ENCODE results near the gene KDM2A.
A peak's percentile ranks its signal among the peaks of the same experiment; 100 is the strongest.

KDM2A gene

DNA sequence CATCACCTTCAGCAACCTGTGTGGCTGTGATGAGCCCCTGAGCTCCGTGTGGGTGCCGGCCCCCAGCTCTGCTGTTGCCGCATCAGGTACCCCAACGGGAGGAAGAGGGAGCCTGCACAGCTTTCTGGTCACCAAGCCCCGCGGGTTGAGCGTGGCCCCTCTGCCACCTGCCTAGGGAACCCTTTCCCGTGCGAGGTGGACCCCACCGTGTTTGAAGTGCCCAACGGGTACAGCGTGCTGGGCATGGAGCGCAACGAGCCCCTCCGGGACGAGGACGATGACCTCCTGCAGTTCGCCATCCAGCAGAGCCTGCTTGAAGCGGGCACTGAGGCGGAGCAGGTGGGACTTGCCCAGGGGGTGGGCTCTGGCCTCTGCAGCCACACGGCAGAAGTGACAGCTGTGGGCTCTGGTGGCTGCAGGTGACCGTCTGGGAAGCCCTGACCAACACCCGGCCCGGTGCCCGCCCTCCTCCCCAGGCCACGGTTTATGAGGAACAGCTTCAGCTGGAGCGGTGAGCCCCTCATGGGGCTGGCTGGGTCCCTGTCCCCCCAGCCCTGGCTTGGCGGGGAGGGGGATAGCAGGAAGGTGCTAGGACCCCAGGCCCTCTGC lies 182.4 kb downstream of the KDM2A start:
- no peak for DNase-seq (ENCODE audit: low read depth)

DNA sequence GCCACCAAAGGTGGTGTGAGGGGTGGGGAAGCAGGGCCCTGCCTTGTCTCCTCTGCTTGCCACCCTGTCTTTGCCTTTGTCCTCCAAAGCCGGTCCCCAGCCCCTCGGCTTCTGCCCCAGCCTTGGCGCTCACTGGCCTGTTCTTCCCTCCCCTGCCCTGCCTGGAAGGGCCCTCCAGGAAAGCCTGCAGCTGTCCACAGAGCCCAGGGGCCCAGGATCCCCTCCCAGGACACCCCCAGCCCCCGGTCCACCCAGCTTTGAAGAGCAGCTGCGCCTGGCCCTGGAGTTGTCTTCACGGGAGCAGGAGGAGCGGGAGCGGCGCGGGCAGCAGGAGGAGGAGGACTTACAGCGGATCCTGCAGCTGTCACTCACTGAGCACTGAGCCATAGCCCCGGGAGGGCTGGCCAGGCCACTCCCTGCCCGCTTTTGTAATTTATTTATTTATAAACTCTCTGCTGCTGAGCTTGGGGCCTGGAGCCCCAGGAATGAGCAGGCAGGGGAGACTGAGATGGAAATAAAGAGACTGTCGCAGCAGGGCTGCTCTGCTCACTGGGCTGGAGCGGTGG lies 183.0 kb downstream of the KDM2A start:
- DNase-seq (ENCODE audit: low read depth): no peak

DNA sequence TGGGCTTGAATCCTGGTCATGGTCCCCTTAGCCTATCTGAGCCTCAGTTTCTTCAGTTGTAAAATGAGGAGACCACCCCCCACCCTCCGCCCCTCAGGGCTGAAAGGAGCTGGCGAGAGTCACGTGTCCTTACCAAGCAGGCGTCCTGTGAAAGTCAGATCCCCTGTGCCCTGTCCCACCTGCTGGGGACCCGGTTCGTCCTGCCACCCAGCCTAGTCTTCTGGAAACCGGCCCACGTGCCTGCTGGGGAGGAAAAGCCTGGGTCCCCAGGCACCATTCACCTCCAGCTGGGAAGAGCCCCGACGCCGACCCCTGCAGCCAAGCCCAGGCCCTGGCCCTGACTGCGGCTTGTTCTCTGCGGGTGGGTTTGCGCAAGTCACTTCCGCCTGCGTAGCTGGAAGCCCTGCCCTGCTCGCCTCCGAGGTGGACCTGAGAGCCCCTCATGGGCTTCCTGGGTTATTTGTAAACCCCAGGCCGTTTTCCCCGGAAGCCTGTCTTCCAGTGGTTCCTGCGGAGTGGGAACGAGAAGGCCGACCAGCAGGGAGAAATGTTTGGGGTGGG lies 183.6 kb downstream of the KDM2A start:
- no peak for DNase-seq (ENCODE audit: low read depth)

DNA sequence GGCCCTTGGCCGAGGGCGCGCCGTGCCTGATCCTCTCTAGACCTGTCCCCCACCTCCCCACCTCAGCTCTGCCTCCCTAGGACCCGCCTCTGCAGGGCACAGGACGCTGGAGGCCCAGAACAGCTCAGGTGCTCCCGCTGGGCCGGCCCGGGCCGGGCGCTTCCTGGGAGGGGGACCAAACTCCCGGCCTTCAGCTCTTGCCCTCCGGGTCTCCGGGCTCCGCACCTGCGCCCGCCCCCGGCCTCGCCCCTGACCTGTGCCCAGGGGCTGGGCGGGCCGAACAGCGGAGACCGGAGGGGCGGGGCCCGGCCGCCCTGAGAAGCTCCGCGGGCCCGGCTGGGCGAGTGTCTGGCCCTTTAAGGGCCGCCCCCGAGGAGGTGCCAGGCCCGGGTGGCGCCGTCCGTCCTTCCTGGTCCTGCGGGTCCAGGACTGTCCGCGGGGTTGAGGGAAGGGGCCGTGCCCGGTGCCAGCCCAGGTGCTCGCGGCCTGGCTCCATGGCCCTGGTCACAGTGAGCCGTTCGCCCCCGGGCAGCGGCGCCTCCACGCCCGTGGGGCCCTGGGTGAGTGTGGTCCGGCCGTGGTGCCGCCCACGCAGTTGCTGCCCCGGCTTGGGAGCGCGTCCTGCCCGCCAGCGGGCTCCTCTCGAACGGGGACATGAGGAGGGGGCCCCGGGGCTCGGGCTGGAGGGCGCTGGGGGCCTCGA lies 184.2 kb downstream of the KDM2A start, which contains the start of gene SSH3:
Gene SSH3, plus strand, starts transcription at position 399 of the 703 bp plus-strand sequence. Its CDS starts 96 bp downstream, at position 495.
- DNase-seq (ENCODE audit: low read depth): peak; percentile 34

DNA sequence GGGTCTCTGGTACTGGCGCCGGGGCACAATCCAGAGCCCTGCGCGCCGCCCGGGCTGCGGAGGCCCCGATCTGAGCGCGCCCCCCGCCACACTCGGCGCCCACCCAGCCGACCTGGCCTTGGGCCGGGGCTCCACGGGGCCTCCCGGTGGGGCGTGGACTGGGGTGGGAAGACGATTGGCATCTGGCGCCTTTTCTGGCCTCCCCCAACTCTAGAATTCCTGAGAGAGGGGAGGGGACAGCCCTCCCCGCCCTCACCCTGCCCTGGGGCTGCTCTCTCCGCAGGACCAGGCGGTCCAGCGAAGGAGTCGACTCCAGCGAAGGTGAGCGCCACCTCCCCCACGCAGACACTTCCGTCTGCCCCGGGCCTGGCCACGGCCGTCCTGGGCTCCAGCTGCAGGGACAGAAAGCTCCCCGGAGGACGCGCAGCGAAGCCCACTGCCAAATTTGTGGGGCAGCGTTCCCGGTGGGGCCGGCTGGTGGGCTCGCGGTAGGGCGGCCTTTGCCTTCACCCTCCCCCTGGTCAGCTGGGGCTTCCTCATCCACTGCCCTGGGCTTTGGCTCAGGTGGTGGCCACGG lies 184.9 kb downstream of the KDM2A start:
- no peak for DNase-seq (ENCODE audit: low read depth)

DNA sequence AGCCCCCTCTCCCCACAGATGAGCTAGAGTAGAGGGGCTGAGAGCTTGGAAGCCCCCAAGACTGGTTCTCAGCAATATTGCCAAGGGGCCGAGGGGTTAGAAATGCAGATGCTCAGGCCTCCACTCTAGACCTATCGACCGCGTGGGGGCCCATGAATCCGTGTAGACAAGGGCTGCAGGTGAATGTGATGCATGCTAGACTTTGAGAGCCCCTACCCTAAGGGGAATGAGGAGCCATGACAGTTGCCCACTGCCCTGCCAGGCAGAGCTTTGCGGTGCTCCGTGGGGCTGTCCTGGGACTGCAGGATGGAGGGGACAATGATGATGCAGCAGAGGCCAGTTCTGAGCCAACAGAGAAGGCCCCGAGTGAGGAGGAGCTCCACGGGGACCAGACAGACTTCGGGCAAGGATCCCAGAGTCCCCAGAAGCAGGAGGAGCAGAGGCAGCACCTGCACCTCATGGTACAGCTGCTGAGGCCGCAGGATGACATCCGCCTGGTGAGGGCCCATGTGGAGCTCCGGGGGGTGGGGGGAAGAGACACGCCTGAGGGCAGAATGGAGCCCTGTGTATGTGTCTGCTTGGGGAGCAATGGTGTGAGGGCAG lies 185.5 kb downstream of the KDM2A start:
- DNase-seq (ENCODE audit: low read depth): no peak

DNA sequence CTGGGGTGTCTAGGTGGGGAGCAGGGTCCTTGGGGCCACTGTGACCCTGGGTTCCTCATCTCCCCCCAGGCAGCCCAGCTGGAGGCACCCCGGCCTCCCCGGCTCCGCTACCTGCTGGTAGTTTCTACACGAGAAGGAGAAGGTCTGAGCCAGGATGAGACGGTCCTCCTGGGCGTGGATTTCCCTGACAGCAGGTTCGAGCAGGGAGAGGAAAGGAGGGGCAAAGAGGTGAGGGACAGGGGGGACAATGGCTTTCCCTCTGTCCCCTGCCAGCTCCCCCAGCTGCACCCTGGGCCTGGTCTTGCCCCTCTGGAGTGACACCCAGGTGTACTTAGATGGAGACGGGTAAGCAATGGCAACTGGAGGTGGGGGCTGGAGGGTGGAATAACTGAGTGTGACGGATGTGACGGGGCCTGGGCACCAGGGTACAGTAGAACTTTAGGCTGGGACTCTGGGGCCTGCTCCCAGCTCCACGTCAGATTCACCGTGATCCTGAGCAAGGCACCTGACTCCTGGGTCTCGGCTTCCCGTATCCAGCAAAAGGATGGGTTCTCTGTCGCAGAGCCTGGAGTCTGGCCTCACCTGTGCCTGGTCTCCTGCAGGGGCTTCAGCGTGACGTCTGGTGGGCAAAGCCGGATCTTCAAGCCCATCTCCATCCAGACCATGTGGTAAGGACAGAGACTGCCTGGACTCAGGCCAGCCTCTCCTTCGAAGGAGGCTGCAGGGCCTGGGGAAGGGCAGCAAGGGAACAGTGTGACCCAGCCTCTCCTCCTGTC lies 187.9 kb downstream of the KDM2A start:
- no peak for DNase-seq (ENCODE audit: low read depth)

DNA sequence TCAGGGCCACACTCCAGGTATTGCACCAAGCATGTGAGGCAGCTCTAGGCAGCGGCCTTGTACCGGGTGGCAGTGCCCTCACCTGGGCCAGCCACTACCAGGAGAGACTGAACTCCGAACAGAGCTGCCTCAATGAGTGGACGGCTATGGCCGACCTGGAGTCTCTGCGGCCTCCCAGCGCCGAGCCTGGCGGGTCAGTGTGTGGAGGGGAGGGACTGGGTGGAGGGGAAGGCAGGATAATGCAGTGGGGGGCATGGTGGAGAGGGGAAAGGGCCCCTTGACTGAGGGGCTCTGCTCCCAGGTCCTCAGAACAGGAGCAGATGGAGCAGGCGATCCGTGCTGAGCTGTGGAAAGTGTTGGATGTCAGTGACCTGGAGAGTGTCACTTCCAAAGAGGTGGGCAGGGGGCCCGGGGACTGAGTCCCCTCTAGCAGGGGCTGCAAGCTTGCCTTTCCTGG lies 188.5 kb downstream of the KDM2A start:
- DNase-seq (ENCODE audit: low read depth): no peak

All from T-helper 22 cell (primary cell).